ENCODE results near the gene RNF40.

The RNF40 gene

DNA sequence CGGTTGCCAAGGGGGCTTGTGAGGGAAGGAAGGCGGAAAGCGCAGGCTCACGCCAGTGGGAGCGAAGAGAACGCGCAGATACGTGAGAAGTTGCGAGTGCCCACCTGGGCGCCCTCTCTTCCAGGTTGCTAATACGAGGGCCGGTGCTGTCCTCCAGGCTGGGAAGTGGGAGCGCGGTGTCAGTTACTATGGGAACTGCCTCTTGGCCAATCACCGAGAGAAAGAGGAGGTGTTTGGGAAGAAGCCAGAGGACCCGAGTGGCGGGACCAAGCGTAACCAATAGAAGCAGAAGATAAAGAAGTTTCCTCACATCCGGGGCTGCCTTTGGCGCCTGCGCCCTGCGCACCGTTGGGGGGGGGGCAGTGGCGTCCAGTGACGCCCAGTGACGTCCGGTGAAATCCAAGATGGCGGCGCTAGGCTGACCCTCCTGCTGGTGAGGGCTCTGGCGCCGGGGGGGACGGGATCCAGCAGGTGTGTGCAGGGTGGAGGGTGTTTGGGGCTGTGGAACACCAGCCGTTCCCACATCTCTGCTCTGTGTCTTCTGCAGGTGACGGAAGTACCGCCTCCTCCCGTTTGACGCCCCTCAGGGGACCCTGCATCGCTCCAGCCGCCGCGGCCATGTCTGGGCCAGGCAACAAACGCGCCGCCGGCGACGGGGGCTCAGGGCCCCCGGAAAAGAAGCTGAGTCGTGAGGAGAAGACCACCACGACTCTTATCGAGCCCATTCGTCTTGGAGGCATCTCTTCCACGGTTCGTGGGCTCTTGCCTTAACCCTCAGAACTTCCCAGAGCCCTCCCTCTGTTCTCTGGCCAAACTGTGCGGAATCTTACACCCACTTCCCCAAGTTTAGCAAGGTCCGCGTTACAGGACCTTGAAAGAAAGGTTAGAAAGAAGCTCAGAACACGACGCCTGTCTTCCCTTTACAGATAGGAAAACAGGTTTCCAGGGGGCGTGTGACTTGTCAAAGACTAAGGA is at the start of gene RNF40, which contains the start of gene CFAP119:
TSS of gene RNF40 (plus strand) at position 395 of the 975 bp plus-strand sequence. CDS start at position 619, 224 bp downstream.
TSS of gene CFAP119 (minus strand) at position 135 of the 975 bp plus-strand sequence. CDS start 314 bp downstream, outside the sequence.
- DNase-seq = peak; percentile 98 to 99

DNA sequence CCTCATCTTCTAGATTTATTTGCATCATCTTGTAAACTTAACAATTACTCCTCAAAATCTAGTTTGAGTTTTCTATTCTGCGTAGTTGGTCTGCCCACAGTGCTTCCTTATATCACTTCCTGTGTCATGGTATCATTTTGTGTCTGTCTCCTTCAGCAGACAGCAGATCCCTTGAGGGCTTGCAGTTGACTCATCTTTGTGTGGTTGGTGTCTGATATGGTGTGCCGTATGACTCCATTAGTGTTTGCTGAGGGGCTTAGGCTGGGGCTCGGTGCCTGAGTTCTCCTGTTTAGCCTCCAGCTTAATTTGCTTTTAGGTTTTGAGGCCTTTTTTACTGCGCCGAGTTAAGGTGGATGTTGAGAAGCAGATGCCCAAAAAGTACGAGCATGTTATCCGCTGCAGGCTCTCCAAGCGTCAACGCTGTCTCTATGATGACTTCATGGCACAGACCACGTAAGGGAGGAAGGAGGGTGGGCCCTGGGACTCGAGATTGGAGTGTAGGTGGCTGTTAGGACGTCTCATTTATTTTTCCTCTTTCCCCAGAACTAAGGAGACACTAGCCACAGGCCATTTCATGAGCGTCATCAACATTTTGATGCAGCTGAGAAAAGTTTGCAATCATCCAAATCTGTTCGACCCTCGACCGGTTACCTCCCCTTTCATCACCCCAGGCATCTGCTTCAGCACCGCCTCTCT is 46.2 kb upstream of the RNF40 start:
- DNase-seq = no peak

DNA sequence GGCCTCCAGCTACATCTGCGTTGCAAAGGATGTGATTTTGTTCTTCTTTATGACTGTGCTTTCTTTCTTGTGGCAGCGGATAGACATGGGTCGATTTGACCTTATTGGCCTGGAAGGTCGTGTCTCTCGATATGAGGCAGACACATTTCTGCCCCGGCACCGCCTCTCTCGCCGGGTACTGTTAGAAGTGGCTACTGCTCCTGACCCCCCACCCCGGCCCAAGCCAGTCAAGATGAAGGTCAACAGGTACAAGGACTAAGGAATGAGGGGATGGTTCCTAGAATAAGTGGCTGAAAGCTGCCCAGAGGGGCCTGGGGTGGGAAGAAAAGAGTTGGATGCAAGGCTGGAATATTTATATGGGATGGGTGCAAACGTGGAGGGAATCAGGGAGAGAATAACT is 42.0 kb upstream of the RNF40 start:
- no peak for DNase-seq

DNA sequence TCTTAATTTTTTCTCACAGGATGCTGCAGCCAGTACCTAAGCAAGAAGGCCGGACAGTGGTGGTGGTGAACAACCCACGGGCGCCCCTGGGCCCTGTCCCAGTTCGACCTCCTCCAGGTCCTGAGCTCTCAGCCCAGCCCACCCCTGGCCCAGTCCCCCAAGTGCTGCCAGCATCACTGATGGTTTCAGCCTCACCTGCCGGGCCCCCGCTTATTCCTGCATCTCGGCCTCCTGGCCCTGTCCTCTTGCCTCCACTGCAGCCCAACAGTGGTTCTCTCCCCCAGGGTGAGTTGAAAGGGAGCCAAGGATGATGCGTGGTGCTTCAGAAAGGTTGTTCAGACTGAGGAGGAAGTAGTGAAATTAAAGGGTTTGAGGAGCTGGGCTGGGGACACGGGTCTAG is 41.4 kb upstream of the RNF40 start:
- DNase-seq = no peak

DNA sequence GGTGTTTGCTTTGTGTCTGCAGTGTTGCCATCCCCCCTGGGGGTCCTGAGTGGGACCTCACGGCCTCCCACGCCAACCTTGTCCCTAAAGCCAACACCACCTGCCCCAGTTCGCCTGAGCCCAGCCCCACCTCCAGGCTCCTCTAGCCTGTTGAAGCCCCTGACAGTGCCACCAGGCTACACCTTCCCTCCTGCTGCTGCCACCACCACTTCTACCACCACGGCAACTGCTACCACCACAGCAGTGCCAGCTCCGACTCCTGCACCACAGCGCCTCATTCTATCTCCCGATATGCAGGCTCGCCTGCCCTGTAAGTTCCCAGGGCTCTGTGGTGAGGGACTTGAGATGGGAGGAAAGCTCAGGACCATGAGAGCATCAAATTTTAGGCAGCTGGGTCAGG is 41.0 kb upstream of the RNF40 start:
- DNase-seq = no peak

DNA sequence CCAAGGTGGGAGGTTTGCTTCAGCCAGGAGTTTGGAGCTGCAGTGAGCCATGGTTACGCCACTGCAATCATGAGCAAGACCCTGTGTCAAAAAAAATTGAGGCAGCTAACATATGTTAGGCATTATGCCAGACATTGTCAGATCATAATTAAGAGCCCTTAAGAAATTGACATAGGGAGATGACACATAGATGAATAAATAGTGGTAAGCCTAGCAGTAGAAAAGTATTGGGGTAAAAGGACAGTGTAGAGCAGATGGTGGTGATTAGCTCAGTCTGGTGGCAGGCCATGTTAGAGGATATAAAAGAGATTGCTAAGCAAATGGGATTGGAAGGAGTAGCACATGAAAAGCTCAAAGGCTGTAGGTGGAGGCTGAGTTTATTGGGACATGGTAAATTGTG is 40.5 kb upstream of the RNF40 start:
- DNase-seq = no peak

DNA sequence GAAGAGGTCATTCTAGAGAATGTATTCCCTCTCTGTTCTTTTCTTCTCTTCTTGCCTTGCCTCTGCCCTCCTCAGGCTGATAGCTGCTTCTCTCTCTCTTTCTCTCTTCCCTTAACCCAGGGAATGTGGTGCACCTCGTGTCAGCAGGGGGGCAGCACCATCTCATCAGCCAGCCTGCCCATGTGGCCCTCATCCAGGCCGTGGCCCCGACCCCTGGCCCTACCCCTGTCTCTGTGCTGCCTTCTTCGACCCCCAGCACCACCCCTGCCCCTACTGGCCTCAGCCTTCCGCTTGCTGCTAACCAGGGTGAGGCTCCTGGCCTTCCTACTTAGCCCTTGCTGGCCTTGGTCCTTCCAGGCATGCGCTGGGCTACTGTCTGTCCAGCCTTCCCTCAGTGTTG is 39.7 kb upstream of the RNF40 start:
- DNase-seq = no peak

DNA sequence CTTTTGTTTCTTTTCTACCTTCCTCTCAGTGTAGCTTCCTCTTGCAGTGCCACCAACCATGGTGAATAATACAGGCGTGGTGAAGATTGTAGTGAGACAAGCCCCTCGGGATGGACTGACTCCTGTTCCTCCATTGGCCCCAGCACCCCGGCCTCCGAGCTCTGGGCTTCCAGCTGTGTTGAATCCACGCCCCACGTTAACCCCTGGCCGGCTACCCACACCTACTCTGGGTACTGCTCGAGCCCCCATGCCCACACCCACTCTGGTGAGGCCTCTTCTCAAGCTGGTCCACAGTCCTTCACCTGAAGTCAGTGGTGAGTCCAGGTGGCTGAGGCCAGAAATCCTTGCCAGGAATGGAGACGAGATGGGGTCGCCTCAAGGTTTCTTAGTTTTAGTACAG is 39.2 kb upstream of the RNF40 start:
- no peak for DNase-seq

DNA sequence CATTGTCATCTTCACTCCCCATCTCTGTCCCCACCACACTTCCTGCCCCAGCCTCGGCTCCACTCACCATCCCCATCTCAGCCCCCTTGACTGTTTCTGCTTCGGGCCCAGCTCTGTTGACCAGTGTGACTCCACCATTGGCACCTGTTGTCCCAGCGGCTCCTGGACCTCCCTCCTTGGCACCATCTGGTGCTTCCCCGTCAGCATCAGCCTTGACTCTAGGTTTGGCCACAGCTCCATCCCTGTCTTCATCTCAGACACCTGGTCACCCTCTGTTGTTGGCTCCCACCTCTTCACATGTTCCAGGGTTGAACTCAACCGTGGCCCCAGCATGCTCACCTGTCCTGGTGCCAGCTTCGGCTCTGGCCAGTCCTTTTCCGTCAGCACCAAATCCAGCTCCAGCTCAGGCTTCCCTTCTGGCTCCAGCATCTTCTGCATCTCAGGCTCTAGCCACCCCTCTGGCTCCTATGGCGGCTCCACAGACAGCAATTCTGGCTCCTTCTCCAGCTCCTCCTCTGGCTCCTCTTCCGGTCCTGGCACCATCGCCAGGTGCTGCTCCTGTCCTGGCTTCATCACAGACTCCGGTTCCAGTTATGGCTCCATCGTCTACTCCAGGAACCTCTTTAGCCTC is 38.3 kb upstream of the RNF40 start:
- DNase-seq = no peak

DNA sequence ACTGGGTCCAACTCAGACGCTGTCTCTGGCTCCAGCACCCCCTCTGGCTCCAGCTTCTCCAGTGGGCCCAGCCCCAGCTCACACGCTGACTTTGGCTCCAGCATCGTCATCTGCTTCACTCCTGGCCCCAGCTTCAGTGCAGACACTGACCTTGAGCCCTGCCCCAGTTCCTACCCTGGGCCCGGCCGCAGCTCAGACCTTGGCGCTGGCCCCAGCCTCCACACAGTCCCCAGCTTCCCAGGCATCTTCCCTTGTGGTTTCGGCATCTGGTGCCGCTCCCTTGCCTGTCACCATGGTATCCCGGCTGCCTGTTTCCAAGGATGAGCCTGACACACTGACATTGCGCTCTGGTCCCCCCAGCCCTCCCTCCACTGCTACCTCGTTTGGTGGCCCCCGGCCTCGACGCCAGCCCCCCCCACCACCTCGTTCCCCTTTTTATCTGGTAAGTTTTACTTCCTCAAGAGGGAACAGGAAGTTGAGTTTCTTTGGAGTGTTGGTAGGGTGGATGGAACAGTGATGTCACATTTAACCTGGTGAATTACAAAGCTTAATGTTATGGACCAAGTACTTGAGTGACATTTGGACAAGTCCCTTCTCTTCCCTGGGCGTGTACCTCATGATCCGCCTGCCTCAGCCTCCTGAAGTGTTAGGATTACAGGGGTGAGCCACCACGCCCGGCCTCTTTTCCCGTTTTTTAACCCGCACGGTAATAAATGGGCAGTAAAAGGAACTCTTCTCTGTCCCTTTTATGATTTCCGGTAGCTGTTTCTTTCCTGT is 37.3 kb upstream of the RNF40 start:
- no peak for DNase-seq

DNA sequence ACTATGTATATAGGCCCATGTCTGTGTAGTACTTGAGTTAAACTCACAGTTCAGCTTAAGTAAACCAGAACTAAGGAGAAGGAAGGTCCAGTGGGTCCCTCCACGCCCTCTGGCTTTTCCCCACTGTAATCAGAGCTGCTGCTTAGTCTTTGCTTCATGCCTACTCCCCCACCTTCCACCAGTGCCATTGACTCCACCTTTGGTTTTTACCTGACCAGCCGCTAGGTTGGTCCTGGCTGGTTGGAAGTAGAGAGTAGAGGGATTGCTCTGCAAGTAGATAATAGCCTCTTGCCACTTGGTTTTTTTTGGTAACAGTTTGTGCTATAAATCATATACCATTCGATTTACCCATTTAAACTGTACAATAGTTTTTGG is 36.7 kb upstream of the RNF40 start:
- DNase-seq = no peak

DNA sequence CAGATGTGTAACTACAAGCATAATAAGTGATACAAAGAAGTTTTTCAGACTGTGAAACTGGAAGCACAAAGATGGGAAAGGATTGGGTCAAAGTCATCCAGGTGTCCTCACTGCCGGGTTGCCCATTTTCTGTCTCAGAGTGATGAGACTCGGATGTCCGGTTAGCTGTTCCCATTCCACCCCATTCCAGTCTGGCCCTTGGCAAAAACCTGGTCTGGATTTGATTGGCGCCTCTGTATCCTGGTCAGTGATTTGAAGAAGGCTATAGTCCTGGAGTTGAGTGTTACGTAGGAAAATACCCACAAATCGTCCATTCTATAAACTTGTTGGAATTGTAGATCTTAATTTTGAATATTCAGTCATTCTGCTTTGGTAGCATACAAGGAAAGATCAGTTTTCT is 33.8 kb upstream of the RNF40 start:
- no peak for DNase-seq

DNA sequence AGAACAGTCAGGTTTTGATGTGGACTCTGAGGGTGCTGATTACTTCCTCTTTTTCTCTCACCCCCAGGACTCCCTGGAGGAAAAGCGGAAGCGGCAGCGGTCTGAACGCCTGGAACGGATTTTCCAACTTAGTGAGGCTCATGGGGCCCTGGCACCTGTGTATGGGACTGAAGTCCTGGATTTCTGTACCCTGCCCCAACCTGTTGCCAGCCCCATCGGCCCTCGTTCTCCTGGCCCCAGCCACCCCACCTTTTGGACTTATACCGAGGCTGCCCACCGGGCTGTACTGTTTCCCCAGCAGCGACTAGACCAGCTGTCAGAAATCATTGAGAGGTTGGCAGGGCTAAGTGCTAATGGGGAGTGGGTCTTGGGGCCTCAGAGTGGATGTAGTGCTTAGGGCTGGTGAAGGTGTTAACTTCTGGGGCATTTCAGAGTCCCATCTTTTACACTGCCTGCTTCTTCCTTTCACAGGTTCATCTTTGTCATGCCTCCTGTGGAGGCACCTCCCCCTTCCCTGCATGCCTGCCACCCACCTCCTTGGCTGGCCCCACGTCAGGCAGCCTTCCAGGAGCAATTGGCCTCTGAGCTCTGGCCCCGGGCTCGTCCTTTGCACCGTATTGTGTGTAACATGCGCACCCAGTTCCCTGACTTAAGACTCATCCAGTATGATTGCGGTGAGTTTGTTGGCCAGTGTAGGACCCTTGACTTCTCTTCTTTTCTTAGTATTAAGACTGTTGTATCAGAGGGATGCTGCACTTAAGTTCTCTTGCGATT is 33.0 kb upstream of the RNF40 start:
- no peak for DNase-seq

DNA sequence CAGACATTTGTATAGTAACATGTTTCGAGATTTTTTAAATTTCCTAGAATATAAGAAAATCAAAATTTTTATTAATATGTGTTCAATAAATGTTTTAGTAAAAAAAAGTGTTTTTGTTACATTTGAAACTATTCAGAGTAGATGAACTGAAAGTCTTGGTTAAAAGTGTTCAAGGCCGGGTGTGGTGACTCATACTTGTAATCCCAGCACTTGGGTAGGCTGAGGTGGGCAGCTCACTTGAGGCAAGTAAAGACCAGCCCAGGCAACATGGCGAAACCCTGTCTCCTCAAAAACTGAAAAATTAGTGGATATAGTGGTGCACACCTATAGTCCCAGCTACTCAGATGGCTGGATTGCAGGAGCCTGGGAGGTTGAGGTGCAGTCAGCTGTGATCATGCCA is 30.7 kb upstream of the RNF40 start:
- no peak for DNase-seq

DNA sequence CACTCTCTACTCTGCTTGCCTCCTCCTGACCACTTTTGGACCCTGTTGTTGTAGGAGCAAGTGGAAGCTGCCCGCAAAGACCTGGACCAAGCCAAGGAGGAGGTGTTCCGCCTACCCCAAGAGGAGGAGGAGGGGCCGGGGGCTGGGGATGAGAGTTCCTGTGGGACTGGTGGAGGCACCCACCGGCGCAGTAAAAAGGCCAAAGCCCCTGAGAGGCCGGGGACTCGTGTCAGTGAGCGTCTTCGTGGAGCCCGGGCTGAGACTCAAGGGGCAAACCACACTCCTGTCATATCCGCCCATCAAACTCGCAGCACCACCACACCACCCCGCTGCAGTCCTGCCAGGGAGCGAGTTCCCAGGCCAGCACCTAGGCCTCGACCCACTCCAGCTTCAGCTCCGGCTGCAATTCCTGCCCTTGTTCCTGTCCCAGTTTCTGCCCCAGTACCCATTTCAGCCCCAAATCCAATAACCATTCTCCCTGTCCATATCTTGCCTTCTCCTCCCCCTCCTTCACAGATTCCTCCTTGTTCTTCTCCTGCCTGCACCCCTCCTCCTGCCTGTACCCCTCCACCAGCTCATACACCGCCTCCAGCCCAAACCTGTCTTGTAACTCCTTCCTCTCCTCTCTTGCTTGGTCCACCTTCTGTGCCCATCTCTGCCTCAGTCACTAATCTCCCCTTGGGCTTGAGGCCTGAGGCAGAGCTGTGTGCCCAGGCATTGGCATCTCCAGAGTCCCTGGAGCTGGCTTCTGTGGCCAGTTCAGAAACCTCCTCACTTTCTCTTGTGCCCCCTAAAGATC is 24.9 kb upstream of the RNF40 start:
- no peak for DNase-seq

DNA sequence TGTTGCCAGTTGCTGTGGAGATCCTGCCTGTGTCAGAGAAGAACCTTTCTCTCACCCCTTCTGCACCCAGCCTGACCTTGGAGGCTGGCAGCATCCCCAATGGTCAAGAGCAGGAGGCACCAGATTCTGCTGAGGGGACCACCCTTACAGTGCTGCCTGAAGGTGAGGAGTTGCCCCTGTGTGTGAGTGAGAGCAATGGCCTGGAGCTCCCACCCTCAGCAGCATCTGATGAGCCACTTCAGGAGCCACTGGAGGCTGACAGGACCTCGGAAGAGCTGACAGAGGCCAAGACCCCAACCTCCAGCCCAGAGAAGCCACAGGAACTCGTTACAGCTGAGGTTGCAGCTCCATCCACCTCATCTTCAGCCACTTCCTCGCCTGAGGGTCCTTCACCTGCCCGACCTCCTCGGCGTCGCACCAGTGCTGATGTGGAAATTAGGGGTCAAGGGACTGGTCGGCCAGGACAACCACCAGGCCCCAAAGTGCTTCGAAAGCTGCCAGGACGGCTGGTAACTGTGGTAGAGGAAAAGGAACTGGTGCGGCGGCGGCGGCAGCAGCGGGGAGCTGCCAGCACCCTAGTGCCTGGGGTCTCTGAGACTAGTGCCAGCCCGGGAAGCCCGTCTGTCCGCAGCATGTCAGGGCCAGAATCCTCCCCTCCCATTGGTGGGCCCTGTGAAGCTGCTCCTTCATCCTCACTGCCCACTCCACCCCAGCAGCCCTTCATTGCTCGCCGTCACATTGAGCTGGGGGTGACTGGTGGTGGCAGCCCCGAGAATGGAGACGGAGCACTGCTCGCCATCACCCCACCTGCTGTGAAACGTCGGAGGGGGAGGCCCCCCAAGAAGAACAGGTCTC is 24.1 kb upstream of the RNF40 start:
- DNase-seq = no peak

DNA sequence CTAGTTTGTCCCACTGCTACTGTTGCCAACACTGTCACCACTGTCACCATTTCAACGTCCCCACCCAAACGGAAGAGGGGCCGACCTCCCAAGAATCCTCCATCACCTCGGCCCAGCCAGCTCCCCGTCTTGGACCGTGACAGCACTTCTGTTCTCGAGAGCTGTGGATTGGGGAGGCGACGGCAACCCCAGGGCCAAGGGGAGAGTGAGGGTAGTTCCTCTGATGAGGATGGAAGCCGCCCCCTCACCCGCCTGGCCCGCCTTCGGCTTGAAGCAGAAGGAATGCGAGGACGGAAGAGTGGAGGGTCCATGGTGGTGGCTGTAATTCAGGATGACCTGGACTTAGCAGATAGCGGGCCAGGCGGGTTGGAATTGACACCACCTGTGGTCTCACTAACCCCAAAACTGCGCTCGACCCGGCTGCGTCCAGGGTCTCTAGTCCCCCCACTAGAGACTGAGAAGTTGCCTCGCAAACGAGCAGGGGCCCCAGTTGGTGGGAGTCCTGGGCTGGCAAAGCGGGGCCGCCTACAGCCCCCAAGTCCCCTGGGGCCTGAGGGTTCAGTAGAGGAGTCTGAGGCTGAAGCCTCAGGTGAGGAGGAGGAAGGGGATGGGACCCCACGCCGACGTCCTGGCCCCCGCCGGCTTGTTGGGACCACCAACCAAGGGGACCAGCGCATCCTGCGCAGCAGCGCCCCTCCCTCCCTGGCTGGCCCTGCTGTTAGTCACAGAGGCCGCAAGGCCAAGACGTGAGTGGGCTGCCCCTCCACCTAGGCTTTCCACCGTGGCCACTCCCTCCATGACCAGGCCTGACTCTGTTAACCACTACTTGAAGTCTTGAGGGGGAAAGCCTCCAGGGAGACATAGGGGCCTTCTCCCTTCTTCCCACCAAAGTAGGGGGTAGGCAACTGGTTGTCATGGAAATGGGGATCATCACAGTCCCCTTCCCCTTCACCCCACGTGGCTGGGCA is 22.9 kb upstream of the RNF40 start:
- DNase-seq = no peak

DNA sequence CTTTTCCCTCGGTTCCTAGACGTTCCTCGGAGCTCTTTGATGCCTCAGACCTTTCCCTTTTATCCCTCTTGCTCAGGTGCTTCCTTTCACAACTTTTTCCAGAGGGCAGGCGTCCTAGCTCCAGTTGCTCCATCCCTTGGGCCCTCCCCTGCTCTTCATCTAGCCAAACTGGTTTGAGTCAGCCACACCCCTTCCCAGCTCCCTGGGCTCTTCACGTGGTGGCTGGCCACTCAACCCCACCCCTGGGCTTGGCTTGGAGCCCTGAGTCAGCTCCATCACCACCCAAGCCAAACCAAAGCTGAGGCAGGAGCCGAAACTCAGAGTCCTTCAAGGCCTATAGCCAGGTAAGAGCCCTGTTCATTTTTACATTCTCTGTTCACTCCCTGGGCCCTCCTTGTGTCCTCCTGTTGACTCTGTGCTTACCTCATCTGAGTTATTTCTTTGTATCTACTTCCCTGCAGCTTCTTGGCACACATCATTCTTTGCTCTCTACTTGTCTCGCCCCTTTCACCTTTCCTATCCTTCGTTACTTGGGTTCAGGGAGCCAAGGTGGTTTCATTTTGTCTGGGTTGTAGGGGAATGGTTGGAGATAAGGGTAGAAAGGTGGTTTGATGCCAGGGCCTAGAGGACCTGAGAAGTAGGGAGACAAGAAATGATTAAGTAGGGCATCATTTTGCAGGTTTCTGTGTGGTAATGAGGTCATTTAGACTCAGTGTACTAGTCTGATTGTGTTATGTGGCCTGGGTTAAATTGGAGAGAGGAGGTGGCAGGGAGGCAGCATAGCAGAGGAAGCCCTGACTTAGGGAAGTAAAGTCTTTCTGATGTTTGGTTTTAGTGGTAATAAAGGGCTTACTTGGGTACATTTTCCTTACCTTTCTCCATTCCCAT is 21.5 kb upstream of the RNF40 start:
- DNase-seq = no peak
